ENCODE results near the gene GC. TPM values are rescaled to one million over a fixed set of nuclear protein-coding genes. Genes with fewer than 3 reads are reported as not detected.

Gene GC
- total RNA-seq, 1 donor from 2014 or later: not detected

- intact Hi-C loops (cut with micrococcal nuclease): no loop called here
- Mint-ChIP-seq H3K36me3 (ENCODE audit: low read depth) (no peaks in the 10 kb centered on the region), H3K27ac (no peak overlapping the region), H3K9me3 (no peaks in the 10 kb centered on the region), H3K4me1 (ENCODE audit: low read depth) (no peaks in the 10 kb centered on the region), H3K4me3 (no peak overlapping the region), H3K27me3 (ENCODE audit: insufficient read depth) (no peaks in the 10 kb centered on the region)
- DNase-seq (ENCODE audit: low spot score): no peak
Observed at GRCh38 chr4:71785959-71786358, 2.1 kb upstream of the GC start.

- Mint-ChIP-seq H3K4me1 (ENCODE audit: low read depth) (no peaks in the 10 kb centered on the region), H3K36me3 (ENCODE audit: low read depth) (no peaks in the 10 kb centered on the region), H3K9me3 (no peaks in the 10 kb centered on the region), H3K4me3 (no peak overlapping the region), H3K27me3 (ENCODE audit: insufficient read depth) (no peaks in the 10 kb centered on the region), H3K27ac (no peak overlapping the region)
- DNase-seq (ENCODE audit: low spot score): no peak
- intact Hi-C loops (cut with micrococcal nuclease): no loop called here
Observed at GRCh38 chr4:71784569-71785197, 804 bp upstream of the GC start.

- Mint-ChIP-seq H3K4me1 (ENCODE audit: low read depth) (no peaks in the 10 kb centered on the region), H3K27ac (no peak overlapping the region), H3K4me3 (no peak overlapping the region), H3K9me3 (no peaks in the 10 kb centered on the region), H3K27me3 (ENCODE audit: insufficient read depth) (no peaks in the 10 kb centered on the region), H3K36me3 (ENCODE audit: low read depth) (no peaks in the 10 kb centered on the region)
- intact Hi-C loops (cut with micrococcal nuclease): no loop called here
- DNase-seq (ENCODE audit: low spot score): no peak
Observed at GRCh38 chr4:71777891-71778290, 6.0 kb downstream of the GC start.

- no peak overlapping the region for H3K4me3 Mint-ChIP-seq
- intact Hi-C loops (cut with micrococcal nuclease): no loop called here
- H3K36me3 Mint-ChIP-seq (ENCODE audit: low read depth): no peaks in the 10 kb centered on the region
- no peaks in the 10 kb centered on the region for H3K9me3 Mint-ChIP-seq
- H3K27me3 Mint-ChIP-seq (ENCODE audit: insufficient read depth): no peaks in the 10 kb centered on the region
- DNase-seq (ENCODE audit: low spot score): no peak
- H3K4me1 Mint-ChIP-seq (ENCODE audit: low read depth): no peaks in the 10 kb centered on the region
- H3K27ac Mint-ChIP-seq: no peak overlapping the region
Observed at GRCh38 chr4:71775449-71775848, 8.4 kb downstream of the GC start.

- Mint-ChIP-seq H3K27me3 (ENCODE audit: insufficient read depth) (no peaks in the 10 kb centered on the region), H3K9me3 (no peaks in the 10 kb centered on the region), H3K4me3 (no peak overlapping the region), H3K27ac (no peak overlapping the region), H3K36me3 (ENCODE audit: low read depth) (no peaks in the 10 kb centered on the region), H3K4me1 (ENCODE audit: low read depth) (no peaks in the 10 kb centered on the region)
- intact Hi-C loops (cut with micrococcal nuclease): no loop called here
- DNase-seq (ENCODE audit: low spot score): no peak
Observed at GRCh38 chr4:71774136-71774535, 9.7 kb downstream of the GC start.

GRCh38 chr4:71773004-71773403 is 10.9 kb downstream of the GC start:
- DNase-seq (ENCODE audit: low spot score): no peak
- no peaks in the 10 kb centered on the region for H3K4me1 Mint-ChIP-seq (ENCODE audit: low read depth)
- H3K9me3 Mint-ChIP-seq: no peaks in the 10 kb centered on the region
- H3K36me3 Mint-ChIP-seq (ENCODE audit: low read depth): no peaks in the 10 kb centered on the region
- H3K27ac Mint-ChIP-seq: no peak overlapping the region
- intact Hi-C loops (cut with micrococcal nuclease): no loop called here
- no peak overlapping the region for H3K4me3 Mint-ChIP-seq
- no peaks in the 10 kb centered on the region for H3K27me3 Mint-ChIP-seq (ENCODE audit: insufficient read depth)

- Mint-ChIP-seq H3K4me1 (ENCODE audit: low read depth) (no peaks in the 10 kb centered on the region), H3K27ac (no peak overlapping the region), H3K36me3 (ENCODE audit: low read depth) (no peaks in the 10 kb centered on the region), H3K4me3 (no peak overlapping the region), H3K9me3 (no peaks in the 10 kb centered on the region), H3K27me3 (ENCODE audit: insufficient read depth) (no peaks in the 10 kb centered on the region)
- DNase-seq (ENCODE audit: low spot score): no peak
- intact Hi-C loops (cut with micrococcal nuclease): no loop called here
Observed at GRCh38 chr4:71772592-71772991, 11.3 kb downstream of the GC start.

- intact Hi-C loops (cut with micrococcal nuclease): no loop called here
- DNase-seq (ENCODE audit: low spot score): no peak
- no peak overlapping the region for H3K4me3 Mint-ChIP-seq
- H3K27me3 Mint-ChIP-seq (ENCODE audit: insufficient read depth): no peaks in the 10 kb centered on the region
- H3K36me3 Mint-ChIP-seq (ENCODE audit: low read depth): no peaks in the 10 kb centered on the region
- H3K27ac Mint-ChIP-seq: no peak overlapping the region
- H3K4me1 Mint-ChIP-seq (ENCODE audit: low read depth): no peaks in the 10 kb centered on the region
- H3K9me3 Mint-ChIP-seq: no peaks in the 10 kb centered on the region
Observed at GRCh38 chr4:71771613-71772012, 12.3 kb downstream of the GC start.

- intact Hi-C loops (cut with micrococcal nuclease): no loop called here
- no peak overlapping the region for H3K27ac Mint-ChIP-seq
- H3K36me3 Mint-ChIP-seq (ENCODE audit: low read depth): no peaks in the 10 kb centered on the region
- H3K4me3 Mint-ChIP-seq: no peak overlapping the region
- no peaks in the 10 kb centered on the region for H3K4me1 Mint-ChIP-seq (ENCODE audit: low read depth)
- H3K27me3 Mint-ChIP-seq (ENCODE audit: insufficient read depth): no peaks in the 10 kb centered on the region
- DNase-seq (ENCODE audit: low spot score): no peak
- H3K9me3 Mint-ChIP-seq: no peaks in the 10 kb centered on the region
Observed at GRCh38 chr4:71769434-71769833, 14.4 kb downstream of the GC start.

- Mint-ChIP-seq H3K4me1 (ENCODE audit: low read depth) (no peaks in the 10 kb centered on the region), H3K9me3 (no peaks in the 10 kb centered on the region), H3K36me3 (ENCODE audit: low read depth) (no peaks in the 10 kb centered on the region), H3K27ac (no peak overlapping the region), H3K4me3 (no peak overlapping the region), H3K27me3 (ENCODE audit: insufficient read depth) (no peaks in the 10 kb centered on the region)
- intact Hi-C loops (cut with micrococcal nuclease): no loop called here
- DNase-seq (ENCODE audit: low spot score): no peak
Observed at GRCh38 chr4:71768123-71768522, 15.8 kb downstream of the GC start.

- H3K27me3 Mint-ChIP-seq (ENCODE audit: insufficient read depth): no peaks in the 10 kb centered on the region
- no peaks in the 10 kb centered on the region for H3K36me3 Mint-ChIP-seq (ENCODE audit: low read depth)
- no peak overlapping the region for H3K27ac Mint-ChIP-seq
- no peak overlapping the region for H3K4me3 Mint-ChIP-seq
- intact Hi-C loops (cut with micrococcal nuclease): no loop called here
- H3K9me3 Mint-ChIP-seq: no peaks in the 10 kb centered on the region
- H3K4me1 Mint-ChIP-seq (ENCODE audit: low read depth): no peaks in the 10 kb centered on the region
- DNase-seq (ENCODE audit: low spot score): no peak
Observed at GRCh38 chr4:71765821-71766383, 18.0 kb downstream of the GC start.

- H3K27ac Mint-ChIP-seq: no peak overlapping the region
- no peaks in the 10 kb centered on the region for H3K36me3 Mint-ChIP-seq (ENCODE audit: low read depth)
- no peak overlapping the region for H3K4me3 Mint-ChIP-seq
- intact Hi-C loops (cut with micrococcal nuclease): no loop called here
- no peak for DNase-seq (ENCODE audit: low spot score)
- H3K9me3 Mint-ChIP-seq: no peaks in the 10 kb centered on the region
- no peaks in the 10 kb centered on the region for H3K4me1 Mint-ChIP-seq (ENCODE audit: low read depth)
- H3K27me3 Mint-ChIP-seq (ENCODE audit: insufficient read depth): no peaks in the 10 kb centered on the region
Observed at GRCh38 chr4:71765350-71765749, 18.5 kb downstream of the GC start.

GRCh38 chr4:71752383-71753042 is 31.4 kb downstream of the GC start:
- no peaks in the 10 kb centered on the region for H3K9me3 Mint-ChIP-seq
- no peaks in the 10 kb centered on the region for H3K36me3 Mint-ChIP-seq (ENCODE audit: low read depth)
- no peak overlapping the region for H3K27ac Mint-ChIP-seq
- no peak for DNase-seq (ENCODE audit: low spot score)
- no peaks in the 10 kb centered on the region for H3K4me1 Mint-ChIP-seq (ENCODE audit: low read depth)
- peaks cover 2% of the 10 kb centered on the region for H3K27me3 Mint-ChIP-seq (ENCODE audit: insufficient read depth)
- intact Hi-C loops (cut with micrococcal nuclease): no loop called here
- no peak overlapping the region for H3K4me3 Mint-ChIP-seq

Measured in activated T-helper 1 cell treated with anti-CD3 and anti-CD28 coated beads, Interleukin-12 subunit alpha, Interleukin-12 subunit beta, Interleukin-2, Interleukin-4 antibody, amounts not matched to agents 30 ng/mL and 10 ng/mL and 1 ng/mL, durations not matched to agents 14 hours and 24 hours and 36 hours (primary cell).